ENCODE measurements around the gene CATSPER3. TPM values are rescaled to one million over a fixed set of nuclear protein-coding genes. Genes with fewer than 3 reads are reported as not detected.
"Not testable (repeated sequence)": the region's sequence is repeated elsewhere in the genome, so short reads cannot be mapped to it uniquely, and the experiment has no call there.

Gene CATSPER3
- total and polyA plus RNA-seq, 8 donors, result 0.42 to 1.6 (median 0.96) TPM

GRCh38 chr5:134979416-134979815 lies 11.7 kb downstream of the CATSPER3 start:
- H3K4me1 ChIP-seq, result no peaks in the 10 kb centered on the region
- H3K9me3 ChIP-seq, result peaks cover 0 to 70% of the 10 kb centered on the region in 2 donors
- no peak for DNase-seq
- peaks cover 0 to 5% of the 10 kb centered on the region in 2 donors for H3K36me3 ChIP-seq
- TF ChIP-seq CTCF (IDR thresholded peaks at IDR 0.05), result no peak
- no peak for ATAC-seq
- intact Hi-C loops (cut with DNase I), result no loop called here
- no peaks in the 10 kb centered on the region for H3K27me3 ChIP-seq
- no peak overlapping the region for H3K27ac ChIP-seq
- no peak overlapping the region for H3K4me3 ChIP-seq

GRCh38 chr5:134982230-134982629 lies 14.5 kb downstream of the CATSPER3 start:
- no peaks in the 10 kb centered on the region for H3K36me3 ChIP-seq
- TF ChIP-seq CTCF (IDR thresholded peaks at IDR 0.05), result no peak
- H3K4me3 ChIP-seq, result no peak overlapping the region
- H3K4me1 ChIP-seq, result no peaks in the 10 kb centered on the region
- intact Hi-C loops (cut with DNase I), result no loop called here
- no peaks in the 10 kb centered on the region for H3K27me3 ChIP-seq
- DNase-seq, result no peak
- no peak for ATAC-seq
- no peak overlapping the region for H3K27ac ChIP-seq
- peaks cover 0 to 59% of the 10 kb centered on the region in 2 donors for H3K9me3 ChIP-seq

GRCh38 chr5:134989266-134989830 lies 21.6 kb downstream of the CATSPER3 start:
- TF ChIP-seq CTCF (IDR thresholded peaks at IDR 0.05), result no peak
- ATAC-seq, result no peak
- H3K27me3 ChIP-seq, result no peaks in the 10 kb centered on the region
- no peak for DNase-seq
- no peak overlapping the region for H3K4me3 ChIP-seq
- no peaks in the 10 kb centered on the region for H3K9me3 ChIP-seq
- intact Hi-C loops (cut with DNase I), result no loop called here
- no peak overlapping the region for H3K27ac ChIP-seq
- no peaks in the 10 kb centered on the region for H3K4me1 ChIP-seq
- no peaks in the 10 kb centered on the region for H3K36me3 ChIP-seq

- H3K9me3 ChIP-seq, H3K27me3 ChIP-seq, DNase-seq: not testable (repeated sequence)
Measured at GRCh38 chr5:134990183-134990582, 22.5 kb downstream of the CATSPER3 start.

GRCh38 chr5:134992148-134992547 lies 24.4 kb downstream of the CATSPER3 start:
- no peak overlapping the region for H3K27ac ChIP-seq
- no peak for TF ChIP-seq CTCF (IDR thresholded peaks at IDR 0.05)
- no peak for ATAC-seq
- H3K36me3 ChIP-seq, result no peaks in the 10 kb centered on the region
- H3K27me3 ChIP-seq, result no peaks in the 10 kb centered on the region
- no peak for DNase-seq
- no peak overlapping the region for H3K4me3 ChIP-seq
- no peaks in the 10 kb centered on the region for H3K4me1 ChIP-seq
- H3K9me3 ChIP-seq, result no peaks in the 10 kb centered on the region
- intact Hi-C loops (cut with DNase I), result no loop called here

More at GRCh38 chr5:134990183-134990582, 22.5 kb downstream of the CATSPER3 start:
- H3K4me1 ChIP-seq; H3K4me3 ChIP-seq; intact Hi-C loops (cut with DNase I); H3K27ac ChIP-seq; ATAC-seq; H3K36me3 ChIP-seq: not testable (repeated sequence)

- intact Hi-C loops (cut with DNase I), result no loop called here
- no peak for ATAC-seq
- no peaks in the 10 kb centered on the region for H3K36me3 ChIP-seq
- no peak overlapping the region for H3K4me3 ChIP-seq
- no peaks in the 10 kb centered on the region for H3K4me1 ChIP-seq
- no peak for TF ChIP-seq CTCF (IDR thresholded peaks at IDR 0.05)
- no peaks in the 10 kb centered on the region for H3K9me3 ChIP-seq
- DNase-seq, result no peak
- H3K27ac ChIP-seq, result no peak overlapping the region
- H3K27me3 ChIP-seq, result no peaks in the 10 kb centered on the region
Measured at GRCh38 chr5:134993161-134993560, 25.5 kb downstream of the CATSPER3 start.
